Mucosa of gallbladder (tissue), 1 donor: Measurements from ENCODE around the gene CCDC69. TPM values are rescaled to one million over a fixed set of nuclear protein-coding genes. Genes with fewer than 3 reads are reported as not detected.
"Not testable (repeated sequence)": the region's sequence is repeated elsewhere in the genome, so short reads cannot be mapped to it uniquely, and the experiment has no call there.

Experiments
- DNase-seq: peaks from one replicate; pipeline ENCODE4 v3.0.0-alpha.2; 2020; ENCODE audit warnings: low spot score
- total RNA-seq: library from RNA; stranded (reverse); gene quantifications from one replicate; pipeline ENCODE4 v1.2.1, GENCODE V29; 2021
- donor health status: DM: no; HTN: no; CAD: no.

The CCDC69 gene
- total RNA-seq, 1 donor from 2014 or later, result 36.0 TPM

DNA sequence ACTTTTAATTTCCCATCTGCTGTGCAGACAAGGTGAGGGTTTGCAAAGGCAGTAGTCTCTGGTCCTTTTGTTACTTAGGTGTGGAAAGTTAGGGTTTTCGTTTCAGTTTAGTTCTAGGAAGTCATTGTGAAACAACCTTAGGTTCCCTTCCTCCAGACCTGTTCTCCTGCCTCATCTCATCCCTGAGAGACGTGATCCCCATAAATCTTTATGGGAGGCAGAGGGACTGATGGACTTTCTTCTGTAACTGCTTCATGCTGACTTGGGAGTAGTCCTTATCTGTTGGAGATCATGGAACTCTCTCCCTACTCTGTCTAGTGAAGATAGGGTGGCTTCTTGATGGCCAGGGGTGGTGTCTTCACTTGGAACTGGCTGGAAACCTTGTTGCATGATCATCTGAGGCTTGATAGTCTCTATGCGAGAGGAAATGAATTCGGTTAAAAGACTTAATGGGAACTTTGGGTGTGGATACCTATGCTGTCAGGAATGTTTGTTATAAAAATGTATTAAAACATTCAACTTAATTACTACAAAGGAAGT is 21.9 kb upstream of the CCDC69 start:
- no peak for DNase-seq

DNA sequence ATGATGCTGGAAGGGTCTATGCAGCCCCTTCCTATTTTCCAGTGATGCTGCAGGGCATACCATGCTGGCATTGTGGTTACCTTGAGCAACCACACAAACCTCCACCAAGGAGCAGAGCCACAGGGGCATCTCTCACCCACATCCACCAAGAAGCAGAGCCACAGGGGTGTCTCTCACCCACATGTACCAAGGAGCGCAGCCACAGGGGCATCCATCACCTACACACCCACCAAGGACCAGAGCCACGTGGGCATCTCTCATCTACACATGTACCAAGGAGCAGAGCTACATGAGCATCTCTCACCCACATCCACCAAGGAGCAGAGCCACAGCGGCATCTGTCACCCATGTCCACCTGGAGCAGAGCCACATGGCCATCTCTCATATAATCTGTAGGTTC is 20.3 kb upstream of the CCDC69 start:
- DNase-seq, result no peak

DNA sequence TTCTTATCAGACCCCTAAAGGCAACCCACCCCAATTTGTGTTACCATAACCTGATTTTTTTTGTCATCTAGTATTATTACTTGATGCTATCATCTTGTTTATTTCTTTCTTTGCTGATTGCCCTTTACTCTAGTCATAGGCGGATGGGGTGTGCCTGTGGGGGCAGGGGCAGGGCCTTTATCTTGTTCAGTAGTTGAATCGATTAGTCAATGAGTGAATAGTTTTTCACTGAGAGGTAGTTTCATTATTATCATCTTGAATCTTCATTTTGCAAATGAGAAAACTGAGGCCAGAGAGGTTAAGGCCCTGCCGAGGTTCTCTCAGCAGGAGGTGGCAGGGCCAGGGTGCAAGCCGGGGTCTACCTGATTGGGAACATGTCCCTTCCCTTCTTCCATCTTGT is 19.7 kb upstream of the CCDC69 start:
- no peak for DNase-seq

DNA sequence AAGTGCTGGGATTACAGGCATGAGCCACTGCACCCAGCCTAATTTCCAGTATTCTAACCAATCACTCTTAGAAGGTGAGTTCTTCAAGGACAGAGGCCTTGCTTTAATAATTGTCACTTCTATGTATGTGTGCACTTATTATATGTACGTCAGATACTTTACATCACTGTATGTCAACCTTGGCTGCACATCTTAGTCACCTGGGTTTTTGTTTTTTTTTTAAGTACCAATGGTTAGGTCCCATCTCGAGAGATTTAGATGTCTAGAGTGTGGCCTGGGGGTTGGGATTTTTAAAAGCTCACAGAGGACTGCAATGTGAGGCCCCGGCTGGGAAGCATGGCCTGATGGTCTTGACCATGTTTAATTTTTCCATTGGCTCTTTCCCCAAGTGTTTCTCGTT is 19.2 kb upstream of the CCDC69 start:
- DNase-seq, result no peak

DNA sequence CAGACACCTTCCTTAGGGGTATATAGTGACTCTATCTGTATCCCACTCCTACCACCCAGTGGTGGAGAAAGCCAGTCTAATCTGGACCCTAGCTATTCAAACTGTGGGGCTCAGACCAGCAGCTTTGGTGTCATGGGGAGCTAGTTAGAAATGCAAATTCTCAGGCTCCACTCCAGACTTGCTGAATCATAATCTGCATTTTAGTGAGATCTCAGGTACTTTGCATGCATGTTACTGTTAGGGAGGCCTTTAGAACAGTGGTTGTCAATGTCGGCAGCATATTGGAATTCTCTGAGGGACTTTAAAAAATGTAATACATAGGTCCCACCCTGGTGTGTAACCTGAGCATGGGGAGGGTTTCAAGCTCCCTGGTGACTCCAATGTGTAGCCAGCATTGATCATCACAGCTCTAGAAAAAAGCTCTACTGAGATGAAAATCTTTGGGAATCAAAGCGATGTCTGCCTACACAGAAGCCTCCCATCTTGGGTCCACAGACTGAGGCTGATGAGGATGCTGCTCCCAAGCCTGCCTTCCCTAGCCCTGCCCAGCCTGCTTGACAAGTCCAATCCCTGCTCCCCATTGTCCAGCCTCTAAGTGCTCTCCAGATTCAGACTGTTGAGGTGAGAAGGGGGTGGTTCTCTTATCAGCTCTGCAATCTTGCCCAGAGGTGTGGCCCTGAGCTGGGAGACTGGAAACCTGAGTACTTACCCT is 17.2 kb upstream of the CCDC69 start:
- no peak for DNase-seq

DNA sequence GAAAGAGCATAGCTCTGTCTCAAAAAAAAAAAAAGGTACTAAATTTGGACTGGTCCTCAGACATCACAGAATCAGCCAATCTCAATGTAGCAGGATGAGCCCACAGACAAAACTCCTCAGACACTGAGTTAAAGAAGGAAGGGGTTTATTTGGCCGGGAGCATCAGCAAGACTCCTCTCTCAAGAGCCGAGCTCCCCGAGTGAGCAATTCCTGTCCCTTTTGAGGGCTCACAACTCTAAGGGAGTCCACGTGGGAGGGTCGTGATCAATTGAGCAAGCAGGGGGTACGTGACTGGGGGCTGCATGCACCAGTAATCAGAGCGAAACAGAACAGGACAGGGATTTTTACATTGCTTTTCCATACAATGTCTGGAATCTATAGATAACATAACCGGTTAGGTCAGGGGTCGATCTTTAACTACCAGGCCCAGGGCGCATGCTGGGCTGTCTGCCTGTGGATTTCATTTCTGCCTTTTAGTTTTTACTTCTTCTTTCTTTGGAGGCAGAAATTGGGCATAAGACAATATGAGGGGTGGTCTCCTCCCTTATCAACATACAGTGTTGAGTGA is 16.5 kb upstream of the CCDC69 start:
- DNase-seq, result not testable (repeated sequence)

DNA sequence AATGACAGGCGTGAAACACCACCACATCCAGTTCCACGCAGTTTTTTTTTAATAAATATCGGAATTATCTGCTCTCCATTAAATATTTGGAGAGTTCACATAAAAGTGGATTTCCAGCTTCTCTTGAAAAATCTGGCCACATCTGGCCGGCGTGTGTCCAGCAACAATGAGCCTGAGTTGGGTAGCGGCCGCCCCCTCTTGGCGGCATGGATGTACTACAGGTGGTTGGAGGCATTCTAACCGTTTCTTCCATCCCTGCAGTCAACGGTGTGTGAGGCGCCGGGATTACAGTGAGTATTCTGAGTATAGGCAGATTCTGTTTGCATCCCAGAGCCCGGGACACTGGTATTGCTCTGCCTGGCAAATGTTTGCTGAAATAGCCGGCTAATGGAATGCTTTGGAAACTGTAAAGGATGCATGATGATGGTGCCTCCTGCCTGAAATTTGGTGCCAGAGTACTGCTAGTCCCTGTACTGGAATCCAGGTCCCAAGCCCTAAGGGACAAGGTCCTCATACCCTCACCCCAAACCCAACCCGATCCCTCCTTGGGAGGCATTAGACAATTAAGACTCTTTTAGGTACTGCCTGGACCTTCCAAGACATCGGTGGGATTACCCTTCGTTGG is 15.5 kb upstream of the CCDC69 start:
- peak; percentile 52 for DNase-seq

DNA sequence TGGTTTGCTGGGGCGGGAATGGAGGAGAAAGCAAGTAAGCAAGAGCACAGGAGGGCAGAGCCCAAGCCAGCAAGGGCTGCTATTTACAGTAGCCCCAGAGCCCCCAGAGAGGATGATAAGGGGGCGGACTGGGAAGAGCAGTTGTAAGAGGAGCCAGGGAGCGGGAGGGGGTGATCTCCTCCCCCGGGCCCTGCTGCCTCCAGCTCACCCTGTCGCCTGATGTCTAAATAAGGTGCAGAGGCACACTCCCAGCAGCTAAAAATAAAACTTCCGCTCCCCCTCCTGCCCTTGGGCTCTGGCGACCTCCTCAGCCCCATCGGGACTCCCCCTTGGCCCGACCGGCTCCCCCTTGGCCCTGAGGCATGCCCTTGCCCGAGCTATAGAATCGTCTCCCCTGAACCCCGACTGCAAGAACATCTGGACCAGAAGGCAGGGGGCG is 14.4 kb upstream of the CCDC69 start:
- DNase-seq, result no peak

DNA sequence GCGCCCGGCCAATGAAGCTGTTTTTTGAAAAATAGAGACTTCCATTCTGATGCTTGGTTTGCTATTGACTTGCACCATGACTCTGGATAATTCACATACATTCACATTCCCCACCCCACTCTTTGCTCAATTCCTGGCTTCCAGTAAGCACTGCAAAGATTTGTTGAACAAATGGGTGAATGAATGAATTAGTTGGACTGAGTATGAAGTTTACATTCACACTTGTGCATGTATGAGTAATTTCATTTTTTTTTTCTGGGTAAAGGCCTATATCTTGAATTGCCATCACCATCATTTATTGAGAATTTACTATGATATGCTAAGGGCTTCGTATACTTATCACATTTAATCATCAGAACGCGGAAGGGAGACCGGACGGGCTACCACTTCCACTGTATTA is 13.8 kb upstream of the CCDC69 start:
- DNase-seq, result no peak

DNA sequence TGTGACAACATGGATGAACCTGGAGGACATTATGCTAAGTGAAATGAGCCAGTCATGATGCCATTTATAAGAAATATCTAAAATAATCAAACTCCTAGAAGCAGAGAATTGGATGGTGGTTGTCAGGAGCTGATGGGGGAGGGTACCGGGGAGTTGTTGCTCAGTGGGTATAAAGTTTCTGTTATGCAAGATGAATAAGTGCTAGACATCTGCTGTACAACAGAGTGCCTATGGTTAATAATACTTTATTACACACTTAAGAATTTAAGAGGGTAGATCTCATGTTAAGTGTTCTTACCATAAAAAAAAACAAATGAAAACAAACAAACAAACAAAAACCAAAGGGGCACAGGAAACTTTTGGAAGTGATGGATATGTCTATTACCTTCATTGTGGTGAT is 13.0 kb upstream of the CCDC69 start:
- DNase-seq, result no peak

DNA sequence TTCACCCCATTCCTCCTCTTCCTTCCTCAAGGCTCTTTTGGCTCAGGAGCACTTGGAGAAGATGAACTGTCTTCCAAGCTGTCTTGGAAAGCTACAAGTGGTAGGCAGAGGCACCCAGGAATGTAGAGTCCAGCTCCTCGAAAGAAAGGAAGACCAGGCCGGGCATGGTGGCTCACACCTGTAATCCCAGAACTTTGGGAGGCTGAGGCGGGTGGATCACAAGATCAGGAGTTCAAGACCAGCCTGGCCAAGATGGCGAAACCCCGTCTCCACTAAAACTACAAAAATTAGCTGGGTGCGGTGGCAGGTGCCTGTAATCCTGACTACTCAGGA is 11.3 kb upstream of the CCDC69 start:
- DNase-seq, result not testable (repeated sequence)

DNA sequence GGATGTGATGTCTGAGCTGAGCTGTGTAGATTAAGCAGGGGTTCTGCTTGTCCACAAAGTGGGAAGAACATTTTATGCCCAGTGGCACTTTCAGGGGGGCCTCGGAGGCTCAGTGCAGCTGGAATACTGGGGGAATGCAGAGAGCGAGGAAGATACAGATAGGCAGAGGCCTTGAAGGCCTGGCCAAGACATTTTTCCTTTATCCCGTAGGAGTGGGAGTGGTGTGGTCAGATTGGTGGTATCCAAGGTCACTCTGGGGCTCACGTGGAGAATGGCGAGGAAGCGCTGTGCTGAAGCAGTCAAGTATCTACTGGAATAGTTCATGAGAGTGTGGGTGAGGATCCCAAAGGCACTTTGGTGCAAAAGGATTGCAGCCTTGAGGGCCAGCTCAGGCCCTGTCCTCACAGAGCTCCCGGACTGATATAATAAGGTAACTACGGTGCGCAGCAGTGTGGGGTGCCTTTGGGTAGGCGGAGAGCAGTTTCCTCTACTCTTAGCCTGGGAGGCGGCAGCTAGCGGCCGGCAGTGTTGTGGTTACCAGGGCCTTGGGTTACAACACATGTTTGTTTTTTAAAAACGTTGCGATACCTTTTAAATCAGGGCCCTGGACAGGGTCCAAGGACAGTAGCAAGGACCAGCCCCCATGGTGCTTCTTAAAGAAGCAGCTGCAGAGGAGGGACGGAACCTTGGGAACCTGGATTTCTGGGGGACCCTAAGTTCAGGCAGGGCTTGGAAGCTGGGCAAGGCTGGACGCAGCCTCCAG is 10.8 kb upstream of the CCDC69 start:
- peak; percentile 45 for DNase-seq

DNA sequence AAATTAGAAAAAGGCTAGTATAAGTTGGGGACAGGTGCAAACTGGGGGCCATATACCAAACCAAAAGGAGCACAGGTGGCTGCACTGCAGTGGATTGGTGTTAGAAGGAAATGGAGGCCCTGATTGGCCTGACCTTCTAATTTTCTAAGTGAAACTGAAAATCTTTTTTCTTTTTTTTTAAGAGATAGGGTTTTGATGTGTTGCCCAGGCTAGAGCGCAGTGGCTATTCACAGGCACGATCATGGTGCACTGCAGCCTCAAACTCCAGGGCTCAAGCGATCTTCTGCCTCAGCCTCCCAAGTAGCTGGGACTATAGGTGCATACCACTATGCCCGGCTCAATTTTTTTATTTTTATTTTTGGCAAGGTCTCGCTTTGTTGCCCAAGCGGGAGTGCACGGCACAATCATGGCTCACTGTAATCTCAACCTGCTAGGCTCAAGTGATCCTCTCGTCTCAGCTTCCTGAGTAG is 9.8 kb upstream of the CCDC69 start:
- DNase-seq, result no peak

DNA sequence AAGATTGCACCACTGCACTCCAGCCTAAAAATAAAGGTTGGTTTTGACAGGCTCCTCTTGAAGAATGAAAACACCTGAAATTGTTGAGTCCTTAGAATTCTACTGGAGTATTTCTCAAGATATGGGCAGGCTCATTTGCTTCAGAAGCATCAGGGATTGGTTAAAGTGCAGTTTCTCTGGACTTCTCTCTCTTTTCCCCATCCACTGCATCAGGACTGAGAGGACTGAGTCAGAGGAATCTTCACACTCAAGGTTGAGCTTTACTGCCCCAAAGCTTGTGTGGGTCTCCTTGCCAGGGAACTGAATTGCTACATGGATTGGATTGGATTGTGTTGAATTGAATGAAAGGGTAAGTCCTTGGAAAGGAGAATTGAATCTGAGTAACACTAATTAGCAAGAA is 7.5 kb upstream of the CCDC69 start:
- no peak for DNase-seq

DNA sequence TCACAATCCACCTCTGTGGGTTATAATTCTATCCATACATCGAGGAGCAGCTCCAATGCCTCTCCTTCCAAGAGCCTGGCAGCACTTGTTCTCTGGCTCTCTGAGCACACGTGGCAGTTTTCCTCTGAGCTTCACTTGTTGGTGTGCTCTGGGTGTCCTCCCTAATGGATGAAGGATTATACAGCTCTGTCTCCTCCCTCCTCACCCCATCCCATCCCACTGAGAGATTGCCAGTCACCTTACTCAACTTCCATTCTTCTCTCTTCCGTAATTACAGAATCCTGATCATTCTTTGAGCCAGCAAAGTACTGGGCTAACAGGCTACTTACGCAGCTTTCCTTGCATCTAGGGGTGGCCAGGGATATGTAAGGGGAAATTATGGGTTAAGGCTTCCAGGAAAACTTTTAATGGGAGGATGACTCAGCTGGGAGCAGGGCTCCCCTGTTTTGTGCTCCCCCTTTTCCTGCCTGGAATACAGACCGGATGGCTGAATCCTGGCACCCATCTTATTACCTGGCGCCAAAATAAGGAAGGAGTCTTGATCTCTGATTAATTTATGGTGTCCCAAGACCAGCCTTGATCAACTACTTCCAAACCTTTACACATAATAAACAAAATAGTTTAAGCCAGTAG is 6.3 kb upstream of the CCDC69 start:
- no peak for DNase-seq

DNA sequence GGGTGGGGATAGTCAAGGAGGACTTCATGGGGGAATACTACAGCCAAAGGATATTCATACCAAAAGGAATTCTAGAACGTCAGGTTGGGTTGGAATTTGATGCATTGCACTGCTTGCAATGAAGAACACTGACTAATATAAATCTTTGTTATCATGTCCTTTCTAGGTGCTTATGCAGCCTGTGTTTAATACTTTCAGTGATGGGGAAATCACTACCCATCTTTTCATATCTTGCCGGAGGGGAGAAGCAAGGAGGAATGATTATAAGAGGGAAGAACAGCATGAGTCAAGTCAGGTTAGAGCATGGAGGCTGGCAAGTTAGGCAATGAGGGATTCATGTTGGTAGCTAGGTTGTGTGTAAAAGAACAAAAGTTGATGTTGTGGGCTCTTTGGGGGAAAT is 5.1 kb upstream of the CCDC69 start:
- no peak for DNase-seq

DNA sequence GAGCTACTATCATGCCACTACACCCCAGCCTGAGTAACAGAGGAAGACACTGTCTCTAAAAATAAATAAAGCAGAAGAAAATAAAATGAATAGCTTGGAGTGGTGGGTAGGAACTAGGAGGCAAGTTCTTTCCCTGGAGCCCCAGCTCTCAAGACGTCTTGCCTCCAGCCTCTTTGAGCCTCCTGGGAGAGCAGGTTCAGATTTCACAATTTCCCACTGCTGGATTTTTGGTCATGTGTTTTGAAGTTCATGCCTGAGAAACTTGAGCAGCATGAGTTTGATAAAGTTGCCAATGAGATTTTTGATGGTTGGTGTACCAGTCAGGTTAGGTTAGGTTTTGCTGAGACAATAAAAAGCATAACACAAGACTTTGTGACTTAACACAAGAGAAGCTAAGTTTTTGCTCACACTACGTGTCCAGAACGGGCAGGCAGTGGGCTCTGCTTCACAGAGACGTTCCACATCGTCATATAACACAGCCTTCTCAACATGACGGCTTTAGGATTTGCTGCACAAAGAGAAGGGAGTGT is 4.1 kb upstream of the CCDC69 start:
- no peak for DNase-seq

DNA sequence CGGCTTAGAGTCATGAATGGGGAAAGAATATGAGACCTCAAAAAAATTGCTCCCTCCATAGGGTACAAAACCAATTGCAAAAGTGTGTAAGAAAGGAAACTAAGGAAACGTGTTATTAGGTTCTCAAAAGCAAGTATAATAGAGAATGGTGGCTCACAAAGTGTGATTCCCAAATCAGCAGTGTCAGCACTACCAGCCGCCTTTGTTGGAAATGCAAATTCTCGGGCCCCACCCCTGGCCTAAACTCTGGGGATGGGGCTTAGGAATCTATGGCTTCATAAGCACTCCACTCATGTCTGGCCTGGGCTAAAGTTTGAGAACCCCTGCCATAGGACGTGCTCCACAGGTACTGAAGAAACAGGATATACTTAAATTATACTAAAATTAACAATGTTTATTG is 1.6 kb upstream of the CCDC69 start:
- no peak for DNase-seq

DNA sequence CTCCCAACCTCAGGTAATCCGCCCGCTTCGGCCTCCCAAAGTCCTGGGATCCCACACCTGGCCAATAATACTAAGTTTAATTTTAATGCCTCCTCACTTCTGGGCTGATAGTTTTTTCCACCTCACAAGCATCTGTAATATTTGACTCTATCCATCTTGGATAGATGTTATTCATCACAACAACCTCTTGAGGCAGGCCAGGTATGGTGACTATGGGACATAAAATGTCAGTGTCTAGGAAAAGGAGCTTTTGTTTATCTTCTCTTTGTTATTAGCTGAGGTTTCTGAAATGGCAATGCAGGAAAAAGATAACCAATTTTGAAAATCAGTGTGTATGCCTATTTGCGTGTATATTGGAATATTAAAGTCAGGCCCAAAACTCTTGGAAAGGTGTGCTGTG is 1.2 kb upstream of the CCDC69 start:
- no peak for DNase-seq

DNA sequence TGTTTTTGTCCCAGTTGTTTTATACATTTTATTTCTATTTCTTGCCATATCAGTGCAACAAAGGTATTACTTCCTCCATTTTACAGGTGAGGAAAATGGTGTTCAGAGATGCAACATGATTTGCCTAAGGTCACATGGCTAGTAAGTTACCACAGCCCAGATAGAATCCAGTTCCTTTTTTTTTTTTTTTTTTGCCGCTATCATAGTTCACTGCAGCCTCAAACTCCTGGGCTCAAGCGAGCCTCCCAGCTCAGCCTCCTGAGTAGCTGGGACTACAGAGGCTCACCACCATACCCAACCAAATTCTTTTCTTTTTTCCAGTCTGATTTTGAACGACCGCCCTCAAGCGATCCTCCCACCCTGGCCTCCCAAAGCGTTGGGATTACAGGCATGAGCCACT is 480 bp upstream of the CCDC69 start:
- no peak for DNase-seq

DNA sequence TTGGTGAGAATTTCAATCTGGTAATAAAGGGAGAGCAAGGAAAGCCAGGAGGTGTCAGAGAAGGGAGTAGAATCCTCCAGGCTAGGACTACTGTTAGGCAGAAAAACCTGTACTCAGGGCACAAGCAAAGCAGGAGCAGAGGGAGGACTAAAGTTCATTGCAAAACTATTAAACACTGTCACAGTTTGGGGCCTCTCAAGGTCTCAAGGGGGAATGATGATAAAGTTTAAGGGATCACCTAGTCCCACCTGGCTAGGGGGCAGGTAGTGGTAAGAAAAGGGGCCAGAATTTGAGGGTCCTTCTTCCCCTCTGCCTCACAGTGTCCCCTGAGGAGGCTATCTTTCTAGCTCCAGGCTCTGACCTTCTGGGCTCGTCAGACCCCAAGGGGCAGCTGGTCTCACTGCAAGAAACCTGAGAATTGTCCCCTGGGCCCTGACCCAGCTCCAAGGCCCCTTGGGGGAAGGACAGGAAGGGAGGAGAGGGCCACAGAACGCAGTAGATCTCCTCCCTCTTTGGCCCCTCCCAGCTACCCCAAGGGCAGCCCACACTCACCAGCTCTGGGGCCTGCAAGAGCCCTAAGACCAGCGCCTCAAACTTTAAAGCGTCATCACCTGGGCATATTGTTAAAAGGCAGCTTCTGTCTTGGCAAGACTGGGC is 974 bp downstream of the CCDC69 start:
- DNase-seq, result peak; percentile 16
